Fibroblast of lung (primary cell): ENCODE results near the gene POTEC.
"Not testable (repeated sequence)": the region's sequence is repeated elsewhere in the genome, so short reads cannot be mapped to it uniquely, and the experiment has no call there.

ENCODE experiments used
- EZH2 ChIP-seq: IDR thresholded peaks from 2 replicates; pipeline ENCODE4 v1.5.1; 2012; ENCODE audit warnings: low read length, control low read depth, mild to moderate bottlenecking; ENCODE audit errors: missing control alignments
- TF ChIP-seq, protein P1 (sequence below), 2 donors: IDR thresholded peaks in 1 of 2; conservative IDR thresholded peaks in 1 of 2; 1 replicate in 1 of 2; 2 replicates in 1 of 2; pipeline ENCODE4 v1.5.1; 2011 to 2012; ENCODE audit warnings: low read length in 2 of 2, control low read depth in 1 of 2, inconsistent platforms in 1 of 2, low read depth in 1 of 2, mild to moderate bottlenecking in 1 of 2

DNA sequence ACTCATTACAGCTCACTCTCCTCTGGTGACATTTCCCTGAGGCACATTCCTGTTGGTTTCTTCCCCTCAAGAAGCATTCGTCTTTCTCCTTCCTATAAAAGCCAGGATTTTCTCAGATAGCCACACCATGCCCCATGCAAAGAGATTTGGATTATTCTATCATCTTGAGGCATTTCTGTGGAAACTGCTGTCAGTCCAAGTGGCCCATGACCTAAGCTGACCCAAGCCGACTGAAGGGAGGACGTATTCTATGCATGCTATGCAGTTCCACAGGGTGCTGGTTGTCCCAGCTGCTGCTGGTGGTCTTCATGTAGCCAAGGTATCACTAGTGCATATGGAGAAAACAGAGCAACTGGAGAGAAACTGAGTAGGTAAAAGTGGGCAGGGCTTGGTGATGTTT is 73.0 kb downstream of the POTEC start:
- TF ChIP-seq, protein P1, sequence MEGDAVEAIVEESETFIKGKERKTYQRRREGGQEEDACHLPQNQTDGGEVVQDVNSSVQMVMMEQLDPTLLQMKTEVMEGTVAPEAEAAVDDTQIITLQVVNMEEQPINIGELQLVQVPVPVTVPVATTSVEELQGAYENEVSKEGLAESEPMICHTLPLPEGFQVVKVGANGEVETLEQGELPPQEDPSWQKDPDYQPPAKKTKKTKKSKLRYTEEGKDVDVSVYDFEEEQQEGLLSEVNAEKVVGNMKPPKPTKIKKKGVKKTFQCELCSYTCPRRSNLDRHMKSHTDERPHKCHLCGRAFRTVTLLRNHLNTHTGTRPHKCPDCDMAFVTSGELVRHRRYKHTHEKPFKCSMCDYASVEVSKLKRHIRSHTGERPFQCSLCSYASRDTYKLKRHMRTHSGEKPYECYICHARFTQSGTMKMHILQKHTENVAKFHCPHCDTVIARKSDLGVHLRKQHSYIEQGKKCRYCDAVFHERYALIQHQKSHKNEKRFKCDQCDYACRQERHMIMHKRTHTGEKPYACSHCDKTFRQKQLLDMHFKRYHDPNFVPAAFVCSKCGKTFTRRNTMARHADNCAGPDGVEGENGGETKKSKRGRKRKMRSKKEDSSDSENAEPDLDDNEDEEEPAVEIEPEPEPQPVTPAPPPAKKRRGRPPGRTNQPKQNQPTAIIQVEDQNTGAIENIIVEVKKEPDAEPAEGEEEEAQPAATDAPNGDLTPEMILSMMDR (conservative IDR thresholded peaks at IDR 0.05 in 1 of 2, IDR thresholded peaks at IDR 0.05 in 1 of 2; ENCODE audit: low read depth in 1 of 2, low read length in 2 of 2) = not testable (repeated sequence)
- not testable (repeated sequence) for TF ChIP-seq EZH2
